DND-41 (cell line): Measurements from ENCODE around the gene ACAD11.

Experiments
- ATAC-seq: fragments of 200-7000 bp; cut with Tn5 transposase; 3 replicates; pipeline ENCODE4 v1.9.1; 2021; ENCODE audit warnings: low read depth; ENCODE audit not compliant: insufficient read depth
- DNase-seq: peaks from one replicate; pipeline ENCODE4 v3.0.0-alpha.2; 2020
- H2AFZ ChIP-seq: 2 replicates; pipeline ENCODE4 v1.6.0; 2012; ENCODE audit warnings: low read depth, low read length
- H3K27ac ChIP-seq: 2 replicates; pipeline ENCODE4 v1.5.1; 2012; ENCODE audit warnings: low read length, inconsistent platforms
- H3K27me3 ChIP-seq: fragments of 200-600 bp; sonication (generic); 2 replicates; pipeline ENCODE4 v1.6.0; 2012; ENCODE audit warnings: low read length, mild to moderate bottlenecking, inconsistent platforms; ENCODE audit not compliant: insufficient read depth, poor library complexity
- H3K36me3 ChIP-seq: 2 replicates; pipeline ENCODE4 v1.5.1; 2012; ENCODE audit warnings: low read length, inconsistent platforms; ENCODE audit not compliant: insufficient read depth
- H3K4me1 ChIP-seq: 2 replicates; pipeline ENCODE4 v1.5.1; 2012; ENCODE audit warnings: mild to moderate bottlenecking, low read length; ENCODE audit not compliant: insufficient read depth
- H3K4me2 ChIP-seq: 2 replicates; pipeline ENCODE4 v1.6.0; 2012; ENCODE audit warnings: mild to moderate bottlenecking, moderate library complexity, low read length, inconsistent platforms; ENCODE audit not compliant: insufficient read depth
- H3K4me3 ChIP-seq, 2 experiments: fragments of 200-600 bp in 1 of 2; shearing (Covaris generic) in 1 of 2; 2 replicates each; pipeline ENCODE4 v1.5.1; 2012 to 2016; ENCODE audit warnings: inconsistent platforms in 2 of 2, low read length in 2 of 2, mild to moderate bottlenecking in 2 of 2, low read depth in 1 of 2, moderate library complexity in 1 of 2
- H3K79me2 ChIP-seq: 2 replicates; pipeline ENCODE4 v1.6.0; 2012; ENCODE audit warnings: low read length, inconsistent platforms; ENCODE audit not compliant: insufficient read depth
- H3K9ac ChIP-seq: 2 replicates; pipeline ENCODE4 v1.6.0; 2012; ENCODE audit warnings: low read depth, mild to moderate bottlenecking, inconsistent platforms, low read length, moderate library complexity
- H3K9me3 ChIP-seq: 2 replicates; pipeline ENCODE4 v1.5.1; 2012; ENCODE audit warnings: low read length, moderate library complexity, mild to moderate bottlenecking, inconsistent platforms; ENCODE audit not compliant: insufficient read depth, severe bottlenecking
- H4K20me1 ChIP-seq: 2 replicates; pipeline ENCODE4 v1.6.0; 2012; ENCODE audit warnings: low read length; ENCODE audit not compliant: insufficient read depth
- EZH2 ChIP-seq: IDR thresholded peaks from 3 replicates; pipeline ENCODE4 v1.6.1; 2012; ENCODE audit warnings: borderline replicate concordance, low read depth, mild to moderate bottlenecking, moderate library complexity, low read length, inconsistent platforms; ENCODE audit not compliant: severe bottlenecking
- TF ChIP-seq, protein P1 (sequence below): IDR thresholded peaks from 2 replicates; pipeline ENCODE4 v1.5.1; 2012; ENCODE audit warnings: borderline replicate concordance, low read length, moderate library complexity, mild to moderate bottlenecking; ENCODE audit not compliant: poor library complexity, severe bottlenecking; ENCODE audit errors: extremely low read depth

The ACAD11 gene

GRCh38 chr3:132554437-132554836 lies 105.2 kb downstream of the ACAD11 start:
- no peak for DNase-seq
- H3K4me1 ChIP-seq = peaks cover 23% of the 10 kb centered on the region
- no peak overlapping the region for H3K4me2 ChIP-seq

GRCh38 chr3:132553826-132554225 lies 105.8 kb downstream of the ACAD11 start:
- Histone ChIP-seq H3K9me3 (no peaks in the 10 kb centered on the region), H3K27ac (no peak overlapping the region), H3K79me2 (no peaks in the 10 kb centered on the region), H3K36me3 (no peaks in the 10 kb centered on the region), H3K4me2 (no peak overlapping the region), H3K4me3 (no peak overlapping the region), H4K20me1 (no peaks in the 10 kb centered on the region), H3K9ac (no peak overlapping the region), H3K4me1 (peaks cover 26% of the 10 kb centered on the region), H3K27me3 (no peaks in the 10 kb centered on the region), H2AFZ (no peak overlapping the region)
- DNase-seq = no peak
- no peak for TF ChIP-seq EZH2
- TF ChIP-seq, protein P1, sequence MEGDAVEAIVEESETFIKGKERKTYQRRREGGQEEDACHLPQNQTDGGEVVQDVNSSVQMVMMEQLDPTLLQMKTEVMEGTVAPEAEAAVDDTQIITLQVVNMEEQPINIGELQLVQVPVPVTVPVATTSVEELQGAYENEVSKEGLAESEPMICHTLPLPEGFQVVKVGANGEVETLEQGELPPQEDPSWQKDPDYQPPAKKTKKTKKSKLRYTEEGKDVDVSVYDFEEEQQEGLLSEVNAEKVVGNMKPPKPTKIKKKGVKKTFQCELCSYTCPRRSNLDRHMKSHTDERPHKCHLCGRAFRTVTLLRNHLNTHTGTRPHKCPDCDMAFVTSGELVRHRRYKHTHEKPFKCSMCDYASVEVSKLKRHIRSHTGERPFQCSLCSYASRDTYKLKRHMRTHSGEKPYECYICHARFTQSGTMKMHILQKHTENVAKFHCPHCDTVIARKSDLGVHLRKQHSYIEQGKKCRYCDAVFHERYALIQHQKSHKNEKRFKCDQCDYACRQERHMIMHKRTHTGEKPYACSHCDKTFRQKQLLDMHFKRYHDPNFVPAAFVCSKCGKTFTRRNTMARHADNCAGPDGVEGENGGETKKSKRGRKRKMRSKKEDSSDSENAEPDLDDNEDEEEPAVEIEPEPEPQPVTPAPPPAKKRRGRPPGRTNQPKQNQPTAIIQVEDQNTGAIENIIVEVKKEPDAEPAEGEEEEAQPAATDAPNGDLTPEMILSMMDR = no peak
- no peak for ATAC-seq

More at GRCh38 chr3:132554437-132554836, 105.2 kb downstream of the ACAD11 start:
- Histone ChIP-seq H3K27ac (no peak overlapping the region), H3K27me3 (no peaks in the 10 kb centered on the region), H4K20me1 (no peaks in the 10 kb centered on the region), H3K9ac (no peak overlapping the region), H3K79me2 (no peaks in the 10 kb centered on the region), H3K4me3 (no peak overlapping the region), H2AFZ (no peak overlapping the region), H3K36me3 (no peaks in the 10 kb centered on the region), H3K9me3 (no peaks in the 10 kb centered on the region)
- TF ChIP-seq, protein P1 = no peak
- TF ChIP-seq EZH2 = no peak
- ATAC-seq = no peak

DNA sequence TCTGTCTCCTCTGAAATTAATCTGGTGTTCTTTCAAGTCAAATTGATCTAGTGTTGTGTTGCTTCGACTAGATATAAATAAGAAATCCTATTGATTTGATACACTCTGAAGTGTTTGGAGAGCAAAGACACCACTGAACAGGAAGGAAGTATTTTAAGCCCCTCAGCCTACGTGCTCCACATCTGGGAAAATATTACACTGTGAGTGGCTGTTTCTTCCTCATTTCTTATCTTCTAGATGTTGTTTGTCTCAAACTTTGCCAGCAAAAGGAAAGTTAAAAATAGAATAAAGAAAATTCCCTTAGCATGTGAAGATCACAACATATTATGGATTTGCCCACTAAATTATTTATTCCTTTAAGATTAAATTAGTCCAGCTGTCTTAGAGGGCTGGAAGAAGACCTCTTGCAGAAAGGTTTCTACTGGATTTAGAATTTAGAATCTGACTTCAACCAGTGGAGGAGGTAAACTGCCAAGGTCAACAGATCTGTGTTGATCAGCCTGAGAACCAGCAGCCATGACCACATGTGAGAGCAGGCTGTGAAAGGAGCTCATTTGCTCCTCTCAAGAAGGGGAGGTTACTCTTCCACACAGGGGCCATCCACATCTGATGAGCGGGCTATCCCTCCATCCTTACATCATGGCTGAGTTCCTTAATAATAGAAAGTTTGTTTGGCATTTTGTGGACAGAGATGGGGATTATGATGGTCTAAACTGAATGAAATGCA lies 108.9 kb downstream of the ACAD11 start:
- Histone ChIP-seq H3K79me2 (no peaks in the 10 kb centered on the region), H3K4me1 (peaks cover 26% of the 10 kb centered on the region), H3K27me3 (no peaks in the 10 kb centered on the region), H3K4me2 (peak overlapping the region; percentile 48), H3K4me3 (no peak overlapping the region), H2AFZ (peak overlapping the region; percentile 42), H3K9ac (peak overlapping the region; percentile 27), H4K20me1 (no peaks in the 10 kb centered on the region), H3K9me3 (peaks cover 2% of the 10 kb centered on the region), H3K27ac (peak overlapping the region; percentile 65), H3K36me3 (no peaks in the 10 kb centered on the region)
- TF ChIP-seq EZH2 = no peak
- TF ChIP-seq, protein P1 = no peak
- DNase-seq (peak; percentile 17), ATAC-seq (peak; percentile 76)
